SK-N-SH treated with all-trans-retinoic acid at 6 μM for 48 hours (cell line): ENCODE measurements around the gene ENOPH1.

ENCODE experiments used
- ESRRG ChIP-seq: fragments of 250-450 bp; sonication (Bioruptor Pico); IDR thresholded peaks from 2 replicates; pipeline ENCODE4 v1.6.1; 2021; ENCODE audit warnings: mild to moderate bottlenecking
- PATZ1 ChIP-seq: fragments of 250-450 bp; sonication (Bioruptor Pico); IDR thresholded peaks from 2 replicates; pipeline ENCODE4 v1.8.0; 2020; ENCODE audit warnings: mild to moderate bottlenecking, moderate library complexity, borderline replicate concordance
- RARB ChIP-seq: fragments of 250-450 bp; sonication (Bioruptor Pico); IDR thresholded peaks from 2 replicates; pipeline ENCODE4 v1.8.0; 2021; ENCODE audit warnings: mild to moderate bottlenecking, moderate library complexity
- ZFP30 ChIP-seq: fragments of 450-650 bp; formaldehyde crosslinking; IDR thresholded peaks from 2 replicates; pipeline ENCODE4 v1.5.0; 2022; ENCODE audit warnings: mild to moderate bottlenecking, moderate library complexity
- ZNF565 ChIP-seq: fragments of 450-650 bp; formaldehyde crosslinking; conservative IDR thresholded peaks from 2 replicates; pipeline ENCODE4 v1.5.0; 2020; ENCODE audit warnings: low read depth, mild to moderate bottlenecking, moderate library complexity

- no peak for TF ChIP-seq RARB (CRISPR knock-in tag)
- no peak for TF ChIP-seq ZNF565 (CRISPR knock-in tag)
- no peak for TF ChIP-seq ZFP30 (CRISPR knock-in tag)
- no peak for TF ChIP-seq PATZ1
- TF ChIP-seq ESRRG (CRISPR knock-in tag): no peak
Measured at GRCh38 chr4:82510216-82510615, 79.8 kb downstream of the ENOPH1 start.
